Stimulated activated CD8-positive, alpha-beta memory T cell treated with anti-CD3 and anti-CD28 coated beads, Interleukin-2, amount 100 ng/mL, for 1 hour (primary cell): ENCODE measurements around the gene CATSPER1.
A peak's percentile ranks its signal among the peaks of the same experiment; 100 is the strongest.
"Not testable (repeated sequence)": the region's sequence is repeated elsewhere in the genome, so short reads cannot be mapped to it uniquely, and the experiment has no call there.

Experiments
- DNase-seq, 2 donors: peaks; one replicate each; pipeline ENCODE4 v3.0.0-alpha.2; 2020; ENCODE audit warnings: low read depth in 2 of 2

Gene CATSPER1

GRCh38 chr11:66051766-66052663 is 25.7 kb upstream of the CATSPER1 start, which contains the start of gene SF3B2:
SF3B2 (plus strand) TSS chr11:66052364; CDS start chr11:66052385, 21 bp downstream.
- DNase-seq: peak; percentile 89 to 91

DNA sequence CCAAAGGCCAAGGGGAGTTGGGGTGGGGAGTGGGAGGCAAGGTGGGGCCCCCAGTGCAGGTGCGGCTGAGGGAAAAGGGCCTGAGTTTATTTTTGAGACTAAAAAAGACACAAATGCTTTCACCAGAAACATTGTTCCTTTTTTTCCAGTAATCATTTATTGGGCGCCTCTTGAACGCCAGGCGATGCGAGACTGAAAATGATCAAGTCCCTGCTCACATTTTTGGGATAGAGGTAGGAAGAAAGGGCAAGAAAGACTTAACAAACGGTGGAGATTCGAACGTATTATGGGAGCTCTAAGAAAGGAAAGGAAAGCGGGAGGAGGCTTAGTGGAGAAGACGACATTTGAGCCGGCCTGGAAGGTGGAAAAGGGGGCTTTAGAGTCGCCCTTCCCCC is 25.1 kb upstream of the CATSPER1 start:
- DNase-seq: no peak

DNA sequence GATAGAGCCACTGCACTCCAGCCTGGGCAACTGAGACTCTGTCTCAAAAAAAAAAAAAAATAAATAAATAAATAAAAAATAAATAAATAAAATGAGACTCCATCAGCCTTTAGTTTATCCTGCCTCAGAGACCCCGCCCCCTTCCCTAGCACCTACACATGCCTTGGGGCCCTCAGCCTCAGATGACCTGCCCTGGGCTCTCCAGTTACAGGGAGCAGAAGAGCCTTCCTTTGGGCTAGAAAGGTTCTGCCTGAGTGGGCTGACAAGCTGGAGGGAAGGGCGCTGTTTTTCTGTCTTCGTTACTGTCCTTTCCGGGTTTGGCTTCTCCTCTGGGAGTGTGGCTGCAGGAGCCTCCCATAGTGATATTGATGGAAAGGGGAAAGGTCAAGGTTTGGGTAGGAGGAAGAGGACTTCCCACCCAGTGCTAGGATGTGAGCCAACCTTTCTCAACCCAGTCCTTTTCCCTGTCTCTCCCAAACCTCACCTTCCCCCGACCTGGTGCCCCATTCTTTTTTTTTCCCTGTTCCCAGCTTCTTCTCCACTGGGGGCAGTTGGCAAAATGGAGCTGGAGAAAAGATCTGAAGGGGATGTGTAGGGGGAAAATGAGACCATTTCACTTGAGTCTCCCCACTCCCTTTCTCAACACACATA is 24.4 kb upstream of the CATSPER1 start:
- DNase-seq: no peak

GRCh38 chr11:66048547-66049323 is 22.5 kb upstream of the CATSPER1 start, which contains the start of gene GAL3ST3:
GAL3ST3 (minus strand) TSS chr11:66049161; CDS start chr11:66045415, 3,746 bp downstream.
- DNase-seq: no peak

DNA sequence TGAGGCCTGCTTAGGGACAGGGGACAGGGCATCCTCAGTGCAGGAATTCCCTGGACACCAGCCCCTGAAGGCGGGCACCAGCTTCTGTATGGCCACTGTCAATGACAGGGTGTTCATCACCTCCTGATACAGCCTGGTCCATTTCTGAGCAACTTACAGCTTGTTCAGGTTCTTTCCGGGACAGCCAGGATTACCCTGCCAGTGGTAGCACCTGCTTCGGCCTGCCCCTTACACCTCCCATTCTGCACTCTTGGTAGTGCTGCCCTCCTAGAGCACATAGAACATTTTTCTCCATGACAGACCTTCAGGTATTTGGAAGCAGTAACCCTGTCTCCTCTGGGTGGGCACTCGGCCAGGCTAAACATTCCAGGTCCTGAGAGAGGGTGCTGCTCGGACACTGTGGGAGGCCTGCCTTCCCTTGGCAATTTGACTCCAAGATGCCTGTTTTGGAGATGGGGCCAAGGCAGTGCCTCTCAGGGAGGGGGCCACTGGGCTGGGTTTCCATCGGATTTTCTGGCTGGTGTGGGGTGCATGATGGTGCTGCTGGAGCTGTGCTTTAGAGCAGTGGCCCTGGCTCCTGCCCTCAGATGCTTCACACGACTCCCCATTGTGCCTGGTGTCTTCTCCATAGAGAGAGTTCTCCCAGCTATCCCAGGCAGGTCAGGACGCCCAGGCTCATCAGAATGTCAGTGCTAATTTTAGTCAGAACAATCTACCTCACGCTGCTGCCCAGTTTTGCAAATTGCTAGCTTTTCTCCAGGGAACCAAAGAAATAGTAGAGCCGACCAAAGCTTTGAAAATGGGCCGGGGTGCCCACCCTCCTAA is 21.5 kb upstream of the CATSPER1 start:
- no peak for DNase-seq

DNA sequence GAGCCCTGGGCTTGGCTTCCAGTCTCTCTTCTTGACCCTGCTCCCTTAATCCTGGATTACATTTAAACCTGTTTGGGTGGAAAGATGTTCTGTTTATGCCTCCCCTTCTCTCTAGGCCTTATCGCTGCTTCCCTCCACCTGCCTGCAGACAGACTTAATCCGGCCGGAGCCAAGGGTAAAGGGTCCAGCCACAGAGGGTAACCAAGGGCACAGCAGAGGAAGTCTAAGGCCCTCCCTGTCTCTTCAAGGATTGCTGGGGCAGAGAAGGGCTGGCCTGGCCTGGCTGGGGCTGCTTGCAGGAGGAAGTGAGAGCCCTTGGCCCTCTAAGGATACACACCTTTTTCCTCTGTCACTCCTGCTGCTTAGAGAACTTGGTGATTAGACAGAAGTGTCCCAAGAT is 20.6 kb upstream of the CATSPER1 start:
- no peak for DNase-seq

- DNase-seq: peak; percentile 63 to 75
Measured at GRCh38 chr11:66045177-66045639, 18.9 kb upstream of the CATSPER1 start.

DNA sequence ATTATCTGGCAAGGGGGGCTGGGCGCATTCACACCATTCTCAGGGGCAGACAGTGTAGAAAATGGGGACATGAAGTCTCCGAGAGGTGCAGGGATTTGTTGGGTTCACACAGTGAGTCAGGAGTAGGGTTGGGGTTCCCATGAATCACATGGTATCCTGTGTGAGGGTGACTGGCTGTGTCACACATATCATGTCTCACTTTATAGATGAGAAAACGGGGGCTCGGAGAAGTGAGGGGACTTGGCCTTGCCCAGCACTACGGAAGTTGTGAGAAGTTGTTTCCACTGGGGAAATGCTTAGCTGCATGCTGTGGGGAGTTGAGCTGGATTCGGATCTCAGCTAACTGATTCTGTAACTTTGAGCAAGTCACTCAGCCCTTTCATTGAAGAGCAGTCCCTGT is 18.5 kb upstream of the CATSPER1 start:
- no peak for DNase-seq

DNA sequence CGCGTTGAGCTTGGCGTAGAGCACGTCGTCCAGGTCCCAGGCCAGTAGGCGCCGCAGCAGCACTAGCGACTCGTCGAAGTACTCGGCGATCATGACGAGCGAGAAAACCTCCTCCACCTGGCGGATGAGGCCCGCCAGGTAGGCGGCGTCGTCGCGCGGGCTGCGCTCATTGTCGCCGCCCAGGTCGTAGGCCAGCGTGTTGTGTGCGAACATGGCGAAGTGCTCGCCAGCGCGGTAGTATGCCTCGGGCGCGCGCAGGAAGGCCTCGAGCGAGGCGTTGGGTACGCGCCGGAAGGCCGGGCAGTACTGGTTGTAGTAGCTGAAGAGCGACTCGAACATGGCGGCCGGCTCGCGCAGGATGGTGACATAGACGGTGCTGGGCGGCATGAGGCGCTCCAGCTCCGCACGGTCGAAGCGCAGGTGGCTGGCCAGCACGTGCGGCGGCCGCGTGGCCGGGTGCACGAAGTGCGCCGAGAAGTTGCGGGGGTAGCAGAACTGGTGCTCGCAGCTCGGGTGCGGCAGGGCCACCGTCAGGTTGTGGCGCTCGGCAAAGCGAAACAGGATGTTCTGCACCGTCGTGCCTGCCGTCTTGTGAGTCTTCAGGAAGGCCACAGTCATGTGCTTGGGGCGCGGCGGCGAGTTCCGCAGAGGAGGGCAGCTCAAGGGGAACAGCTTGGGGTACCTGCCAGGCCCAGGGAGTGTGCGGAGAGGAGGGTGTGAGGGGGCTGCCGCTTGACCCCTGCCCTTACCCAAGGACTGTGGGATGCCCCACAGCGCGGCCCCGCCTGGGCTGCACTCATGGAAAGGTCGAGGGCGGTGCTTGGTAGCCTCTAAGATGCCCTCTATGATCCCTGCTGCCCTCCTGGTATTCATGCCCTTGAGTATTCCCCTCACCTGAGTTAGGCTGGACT is 17.0 kb upstream of the CATSPER1 start:
- no peak for DNase-seq

- DNase-seq: no peak
Measured at GRCh38 chr11:66042227-66042995, 16.1 kb upstream of the CATSPER1 start.

- no peak for DNase-seq
Measured at GRCh38 chr11:66039765-66040164, 13.5 kb upstream of the CATSPER1 start.

GRCh38 chr11:66037327-66037726 is 11.0 kb upstream of the CATSPER1 start:
- no peak for DNase-seq

- no peak for DNase-seq
Measured at GRCh38 chr11:66036334-66036710, 10.0 kb upstream of the CATSPER1 start.

GRCh38 chr11:66035653-66036333 is 9.5 kb upstream of the CATSPER1 start:
- DNase-seq: no peak

DNA sequence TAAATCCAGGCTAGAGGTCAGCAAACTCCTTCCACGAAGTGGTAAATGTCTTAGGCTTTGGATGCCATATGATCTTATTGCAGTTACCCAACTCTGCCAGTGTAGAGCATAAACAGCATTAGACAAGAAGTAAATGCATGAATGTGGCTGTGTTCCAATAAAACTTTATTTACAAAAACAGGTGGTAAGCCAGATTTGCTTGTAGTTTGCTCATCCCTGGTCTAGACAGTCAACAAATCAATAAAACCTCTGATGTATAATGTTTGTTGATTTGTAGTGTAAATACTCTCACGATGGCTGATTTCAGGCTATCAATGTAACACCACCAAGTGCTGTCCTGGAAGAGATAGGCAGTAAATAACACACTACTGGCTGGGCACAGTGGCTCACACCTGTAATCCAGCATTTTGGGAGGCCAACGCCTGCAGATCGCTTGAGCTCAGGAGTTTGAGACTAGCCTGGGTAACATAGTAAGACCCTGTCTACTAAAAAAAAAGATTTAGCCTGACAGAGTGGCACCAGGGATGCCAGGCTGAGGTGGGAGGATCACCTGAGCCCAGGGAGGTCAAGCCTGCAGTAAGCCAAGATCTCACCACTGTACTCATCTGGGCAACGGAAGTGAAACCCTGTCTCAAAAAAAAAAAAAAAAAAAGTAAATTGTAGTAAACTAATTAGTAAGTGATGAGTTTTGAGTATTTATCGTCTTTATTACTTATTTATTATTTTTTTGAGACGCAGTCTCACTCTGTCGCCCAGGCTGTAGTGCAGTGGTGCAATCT is 6.9 kb upstream of the CATSPER1 start:
- no peak for DNase-seq

- not testable (repeated sequence) for DNase-seq
Measured at GRCh38 chr11:66023186-66023440, 3.2 kb downstream of the CATSPER1 start.

DNA sequence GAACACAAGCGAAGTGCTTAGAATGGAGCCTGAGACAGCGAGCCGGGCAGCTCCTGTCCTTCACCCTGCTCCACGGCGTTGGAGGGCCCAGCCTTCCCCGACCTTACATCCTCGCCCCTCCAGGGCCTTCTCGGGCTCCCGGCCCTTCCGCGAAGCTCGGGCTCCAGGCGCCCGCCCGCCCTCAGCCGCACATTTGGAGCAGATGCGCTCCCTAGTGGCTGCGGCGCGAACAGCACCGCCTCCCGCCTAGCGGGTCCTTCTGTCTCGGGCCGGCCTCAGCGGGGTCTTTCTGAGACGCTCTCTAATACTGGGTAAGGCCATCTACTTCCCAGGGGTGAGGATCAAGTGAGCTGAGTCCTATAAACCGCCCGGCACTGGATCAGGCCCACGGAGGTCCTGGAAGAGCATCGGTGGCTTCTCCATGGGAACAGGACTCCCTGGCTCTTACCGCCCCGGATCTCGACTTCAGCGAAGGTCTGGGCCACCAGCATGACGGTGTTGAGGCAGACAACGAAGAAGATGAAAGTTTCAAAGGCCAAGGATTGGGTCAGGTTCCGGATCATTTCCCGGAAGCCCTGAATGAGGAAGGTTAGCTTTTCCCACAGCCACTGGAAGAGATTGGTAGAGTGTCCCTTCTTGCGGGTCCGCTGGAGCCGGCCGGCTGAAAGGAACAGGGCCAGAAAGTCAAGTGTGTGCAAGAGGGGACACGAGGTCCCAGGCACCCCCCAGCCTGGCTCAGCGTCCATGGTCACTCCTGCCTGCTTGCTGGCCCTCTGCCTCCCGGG is 3.7 kb downstream of the CATSPER1 start:
- DNase-seq: peak; percentile 65 to 67
